Ascending aorta (tissue), 2 donors: ENCODE data around the gene BPTF. TPM values are rescaled to one million over a fixed set of nuclear protein-coding genes. Genes with fewer than 3 reads are reported as not detected.
"Not testable (repeated sequence)": the region's sequence is repeated elsewhere in the genome, so short reads cannot be mapped to it uniquely, and the experiment has no call there.

Source experiments
- DNase-seq, 2 donors: peaks; one replicate each; pipeline ENCODE4 v3.0.0-alpha.2; 2019; ENCODE audit warnings: low spot score in 2 of 2
- H3K27ac ChIP-seq, 2 donors: fragments of 200-600 bp; sonication (generic); one replicate each; pipeline ENCODE4 v1.5.1; 2016 to 2017; ENCODE audit warnings: mild to moderate bottlenecking in 1 of 2
- H3K27me3 ChIP-seq: fragments of 200-600 bp; sonication (generic); one replicate; pipeline ENCODE4 v1.5.1; 2017
- H3K36me3 ChIP-seq, 2 donors: fragments of 200-600 bp; sonication (generic); one replicate each; pipeline ENCODE4 v1.5.1; 2016
- H3K4me1 ChIP-seq, 2 donors: fragments of 200-600 bp; sonication (generic); one replicate each; pipeline ENCODE4 v1.5.1; 2016 to 2017; ENCODE audit warnings: mild to moderate bottlenecking in 1 of 2
- H3K4me3 ChIP-seq, 2 donors: fragments of 200-600 bp; sonication (generic); one replicate each; pipeline ENCODE4 v1.5.1; 2016 to 2017; ENCODE audit warnings: mild to moderate bottlenecking in 1 of 2
- H3K9me3 ChIP-seq, 2 donors: fragments of 200-600 bp; sonication (generic); one replicate each; pipeline ENCODE4 v1.5.1; 2016
- intact Hi-C: fragments of 100-400 bp; cut with DNase I; formaldehyde crosslinking; loops from one replicate; pipeline ENCODE4 v1.15.1; 2023
- total RNA-seq: library from RNA; depleted of rRNA; stranded (reverse); fragments of >200 nt; gene quantifications from one replicate; pipeline ENCODE4 v1.1.0, GENCODE V29; 2016
- TF ChIP-seq, protein P1 (sequence below), 3 experiments: fragments of 200-600 bp in 2 of 3; fragments of 450-650 bp in 1 of 3; sonication (generic) in 2 of 3; IDR thresholded peaks; one replicate each; pipeline ENCODE4 v1.5.1; 2016 to 2019; ENCODE audit warnings: antibody characterized with exemption in 3 of 3, mild to moderate bottlenecking in 1 of 3, moderate library complexity in 1 of 3

The BPTF gene
- total RNA-seq, 1 donor from 2014 or later: 67.4 TPM

DNA sequence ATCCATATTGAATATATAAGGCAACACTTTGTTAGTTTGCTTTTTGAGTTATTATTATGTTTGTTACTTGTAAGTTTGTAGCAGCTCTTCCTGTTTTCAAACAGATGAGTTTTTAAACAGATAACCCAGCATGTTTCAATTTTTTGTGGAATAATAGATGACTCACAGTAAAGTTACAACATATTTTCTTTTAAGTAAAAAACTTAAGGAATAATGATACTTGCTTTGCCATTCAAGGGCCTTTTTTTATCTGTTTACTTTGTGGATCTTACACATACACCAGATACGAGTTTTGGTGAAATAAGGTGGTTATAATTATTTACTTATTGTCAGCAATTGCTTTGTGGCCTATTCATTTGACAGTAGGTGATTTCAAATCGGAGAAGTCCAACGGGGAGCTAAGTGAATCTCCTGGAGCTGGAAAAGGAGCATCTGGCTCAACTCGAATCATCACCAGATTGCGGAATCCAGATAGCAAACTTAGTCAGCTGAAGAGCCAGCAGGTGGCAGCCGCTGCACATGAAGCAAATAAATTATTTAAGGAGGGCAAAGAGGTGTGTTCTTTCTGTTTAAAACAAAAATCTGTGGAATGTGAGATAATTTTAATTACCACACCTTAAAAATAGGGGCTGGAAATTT lies 66.3 kb downstream of the BPTF start:
- intact Hi-C loops: no loop called here
- no peaks in the 10 kb centered on the region for H3K4me1 ChIP-seq
- TF ChIP-seq, protein P1, sequence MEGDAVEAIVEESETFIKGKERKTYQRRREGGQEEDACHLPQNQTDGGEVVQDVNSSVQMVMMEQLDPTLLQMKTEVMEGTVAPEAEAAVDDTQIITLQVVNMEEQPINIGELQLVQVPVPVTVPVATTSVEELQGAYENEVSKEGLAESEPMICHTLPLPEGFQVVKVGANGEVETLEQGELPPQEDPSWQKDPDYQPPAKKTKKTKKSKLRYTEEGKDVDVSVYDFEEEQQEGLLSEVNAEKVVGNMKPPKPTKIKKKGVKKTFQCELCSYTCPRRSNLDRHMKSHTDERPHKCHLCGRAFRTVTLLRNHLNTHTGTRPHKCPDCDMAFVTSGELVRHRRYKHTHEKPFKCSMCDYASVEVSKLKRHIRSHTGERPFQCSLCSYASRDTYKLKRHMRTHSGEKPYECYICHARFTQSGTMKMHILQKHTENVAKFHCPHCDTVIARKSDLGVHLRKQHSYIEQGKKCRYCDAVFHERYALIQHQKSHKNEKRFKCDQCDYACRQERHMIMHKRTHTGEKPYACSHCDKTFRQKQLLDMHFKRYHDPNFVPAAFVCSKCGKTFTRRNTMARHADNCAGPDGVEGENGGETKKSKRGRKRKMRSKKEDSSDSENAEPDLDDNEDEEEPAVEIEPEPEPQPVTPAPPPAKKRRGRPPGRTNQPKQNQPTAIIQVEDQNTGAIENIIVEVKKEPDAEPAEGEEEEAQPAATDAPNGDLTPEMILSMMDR (IDR thresholded peaks at IDR 0.05): no peak
- no peak overlapping the region for H3K27ac ChIP-seq
- H3K27me3 ChIP-seq: no peaks in the 10 kb centered on the region
- DNase-seq: no peak
- H3K9me3 ChIP-seq: no peaks in the 10 kb centered on the region
- peaks cover 36 to 53% of the 10 kb centered on the region in 2 donors for H3K36me3 ChIP-seq
- no peak overlapping the region for H3K4me3 ChIP-seq

DNA sequence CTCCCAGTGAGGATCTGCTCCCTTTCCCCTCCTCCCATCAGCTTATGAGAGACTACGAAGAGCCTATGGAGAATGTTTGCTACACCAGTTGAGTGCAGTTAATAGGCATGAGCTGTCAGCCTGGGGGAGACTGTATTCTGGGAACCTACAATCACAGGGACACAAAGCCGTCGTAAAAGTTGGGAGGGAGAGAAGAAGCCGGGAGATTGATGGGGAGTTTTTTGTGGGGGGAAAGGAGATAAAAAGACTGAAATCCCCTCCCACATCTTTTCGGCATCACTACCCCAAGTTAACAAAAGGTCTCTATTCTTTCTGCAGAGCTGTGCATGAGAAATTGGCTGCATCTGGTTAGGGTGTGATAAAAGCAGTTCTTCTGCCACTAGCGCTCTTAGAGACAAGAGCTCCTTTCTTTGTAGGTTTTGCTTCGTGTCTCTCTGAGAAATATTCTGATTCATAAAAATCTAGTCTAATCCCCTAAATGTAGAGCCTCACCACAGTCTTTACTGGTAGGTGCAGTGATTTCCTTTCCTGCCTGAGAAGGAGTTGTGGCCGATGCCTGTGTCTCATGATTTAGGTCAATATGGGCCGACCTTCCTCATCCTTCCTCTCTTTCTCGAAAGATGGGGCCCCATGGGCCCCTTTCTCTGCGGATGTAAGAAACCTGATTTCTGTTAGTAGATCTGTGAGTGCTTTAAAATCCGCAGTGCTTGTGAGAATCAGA lies 77.4 kb downstream of the BPTF start:
- TF ChIP-seq, protein P1 (IDR thresholded peaks at IDR 0.05): no peak
- DNase-seq: no peak
- Histone ChIP-seq H3K9me3 (no peaks in the 10 kb centered on the region), H3K4me3 (no peak overlapping the region), H3K27ac (no peak overlapping the region), H3K36me3 (peaks cover 42 to 63% of the 10 kb centered on the region in 2 donors), H3K4me1 (no peaks in the 10 kb centered on the region), H3K27me3 (no peaks in the 10 kb centered on the region)
- intact Hi-C loops: no loop called here

DNA sequence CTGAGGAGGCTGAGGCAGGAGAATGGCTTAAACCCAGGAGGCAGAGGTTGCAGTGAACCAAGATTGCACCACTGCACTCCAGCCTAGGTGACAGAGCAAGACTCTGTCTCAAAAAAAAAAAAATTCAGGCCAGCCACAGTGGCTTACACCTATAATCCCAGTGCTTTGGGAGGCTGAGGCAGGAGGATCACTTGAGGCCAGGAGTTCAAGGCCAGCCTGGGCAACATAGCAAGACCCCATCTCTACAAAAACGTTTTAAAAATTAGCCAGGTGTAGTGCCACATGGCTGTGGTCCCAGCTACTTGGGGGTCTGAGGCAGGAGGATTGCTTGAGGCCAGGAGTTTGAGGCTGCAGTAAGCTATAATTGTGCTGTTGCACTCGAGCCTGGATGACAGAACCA lies 80.0 kb downstream of the BPTF start:
- H3K27me3 ChIP-seq, intact Hi-C loops: not testable (repeated sequence)
- peaks cover 36 to 49% of the 10 kb centered on the region in 2 donors for H3K36me3 ChIP-seq

DNA sequence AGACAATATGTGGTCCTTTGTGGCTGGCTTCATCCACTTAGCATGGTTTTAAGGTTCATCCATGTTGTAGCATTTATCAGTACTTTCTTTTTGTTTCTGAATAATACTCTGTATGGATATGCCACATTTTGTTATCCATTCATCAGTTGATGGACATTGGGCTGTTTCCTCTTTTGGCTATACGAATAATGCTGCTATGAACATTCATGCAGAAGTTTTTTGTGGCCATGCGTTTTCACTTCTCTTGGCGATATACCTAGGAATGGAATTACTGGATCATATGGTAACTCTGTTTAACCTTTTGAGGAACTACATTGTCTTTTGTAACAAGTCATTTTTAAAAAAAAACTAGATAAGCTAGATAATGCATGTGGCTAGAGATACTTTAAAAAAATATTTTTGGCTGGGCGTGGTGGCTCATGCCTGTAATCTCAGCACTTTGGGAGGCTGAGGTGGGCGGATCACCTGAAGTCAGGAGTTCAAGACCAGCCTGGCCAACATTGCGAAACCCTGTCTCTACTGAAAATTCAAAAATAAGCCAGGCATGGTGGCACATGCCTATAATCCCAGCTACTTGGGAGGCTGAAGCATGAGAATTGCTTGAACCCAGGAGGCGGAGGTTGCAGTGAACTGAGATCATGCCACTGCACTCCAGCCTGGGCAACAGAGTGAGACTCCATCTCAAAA lies 85.0 kb downstream of the BPTF start:
- H3K4me1 ChIP-seq, H3K9me3 ChIP-seq, H3K27me3 ChIP-seq, intact Hi-C loops, DNase-seq, H3K4me3 ChIP-seq, H3K27ac ChIP-seq: not testable (repeated sequence)
- peaks cover 23 to 51% of the 10 kb centered on the region in 2 donors for H3K36me3 ChIP-seq

More for the DNA sequence above, 80.0 kb downstream of the BPTF start:
- not testable (repeated sequence) for H3K4me1 ChIP-seq, H3K4me3 ChIP-seq, H3K9me3 ChIP-seq, H3K27ac ChIP-seq, DNase-seq

DNA sequence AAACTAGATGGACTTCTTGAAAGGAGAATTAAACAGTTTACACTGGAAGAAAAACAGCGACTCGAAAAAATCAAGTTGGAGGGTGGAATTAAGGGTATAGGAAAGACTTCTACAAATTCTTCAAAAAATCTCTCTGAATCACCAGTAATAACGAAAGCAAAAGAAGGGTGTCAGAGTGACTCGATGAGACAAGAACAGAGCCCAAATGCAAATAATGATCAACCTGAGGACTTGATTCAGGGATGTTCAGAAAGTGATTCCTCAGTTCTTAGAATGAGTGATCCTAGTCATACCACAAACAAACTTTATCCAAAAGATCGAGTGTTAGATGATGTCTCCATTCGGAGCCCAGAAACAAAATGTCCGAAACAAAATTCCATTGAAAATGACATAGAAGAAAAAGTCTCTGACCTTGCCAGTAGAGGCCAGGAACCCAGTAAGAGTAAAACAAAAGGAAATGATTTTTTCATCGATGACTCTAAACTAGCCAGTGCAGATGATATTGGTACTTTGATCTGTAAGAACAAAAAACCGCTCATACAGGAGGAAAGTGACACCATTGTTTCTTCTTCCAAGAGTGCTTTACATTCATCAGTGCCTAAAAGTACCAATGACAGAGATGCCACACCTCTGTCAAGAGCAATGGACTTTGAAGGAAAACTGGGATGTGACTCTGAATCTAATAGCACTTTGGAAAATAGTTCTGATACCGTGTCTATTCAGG lies 85.9 kb downstream of the BPTF start:
- H3K4me3 ChIP-seq: no peak overlapping the region
- no peak for DNase-seq
- no peaks in the 10 kb centered on the region for H3K9me3 ChIP-seq
- intact Hi-C loops: no loop called here
- H3K27ac ChIP-seq: no peak overlapping the region
- no peaks in the 10 kb centered on the region for H3K27me3 ChIP-seq
- peaks cover 13 to 45% of the 10 kb centered on the region in 2 donors for H3K36me3 ChIP-seq
- no peaks in the 10 kb centered on the region for H3K4me1 ChIP-seq
- TF ChIP-seq, protein P1 (IDR thresholded peaks at IDR 0.05): no peak

DNA sequence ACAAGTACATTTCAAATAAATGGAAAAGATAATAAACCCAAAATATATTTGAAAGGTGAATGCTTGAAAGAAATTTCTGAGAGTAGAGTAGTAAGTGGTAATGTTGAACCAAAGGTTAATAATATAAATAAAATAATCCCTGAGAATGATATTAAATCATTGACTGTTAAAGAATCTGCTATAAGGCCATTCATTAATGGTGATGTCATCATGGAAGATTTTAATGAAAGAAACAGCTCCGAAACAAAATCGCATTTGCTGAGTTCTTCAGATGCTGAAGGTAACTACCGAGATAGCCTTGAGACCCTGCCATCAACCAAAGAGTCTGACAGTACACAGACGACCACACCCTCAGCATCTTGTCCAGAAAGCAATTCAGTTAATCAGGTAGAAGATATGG lies 86.8 kb downstream of the BPTF start:
- Histone ChIP-seq H3K36me3 (peaks cover 13 to 38% of the 10 kb centered on the region in 2 donors), H3K27me3 (no peaks in the 10 kb centered on the region), H3K9me3 (no peaks in the 10 kb centered on the region), H3K27ac (no peak overlapping the region), H3K4me1 (no peaks in the 10 kb centered on the region), H3K4me3 (no peak overlapping the region)
- TF ChIP-seq, protein P1 (IDR thresholded peaks at IDR 0.05): no peak
- intact Hi-C loops: no loop called here
- DNase-seq: no peak
